Effector CD4-positive, alpha-beta T cell (primary cell): Measurements from ENCODE around the gene NLRX1.
"Not testable (repeated sequence)": the region's sequence is repeated elsewhere in the genome, so short reads cannot be mapped to it uniquely, and the experiment has no call there.

ENCODE experiments used
- DNase-seq: peaks from one replicate; pipeline ENCODE4 v3.0.0-alpha.2; 2020

NLRX1 gene

GRCh38 chr11:119209186-119209585 is 40.7 kb downstream of the NLRX1 start:
- no peak for DNase-seq

- no peak for DNase-seq
Measured at GRCh38 chr11:119210050-119210449, 41.5 kb downstream of the NLRX1 start.

- DNase-seq = no peak
Measured at GRCh38 chr11:119218141-119218878, 49.8 kb downstream of the NLRX1 start.

- DNase-seq = no peak
Measured at GRCh38 chr11:119222308-119222707, 53.8 kb downstream of the NLRX1 start.

GRCh38 chr11:119222891-119223290 is 54.4 kb downstream of the NLRX1 start:
- DNase-seq = no peak

- DNase-seq = no peak
Measured at GRCh38 chr11:119223856-119224255, 55.3 kb downstream of the NLRX1 start.

- DNase-seq = not testable (repeated sequence)
Measured at GRCh38 chr11:119228535-119229287, 60.2 kb downstream of the NLRX1 start.

GRCh38 chr11:119229288-119229672 is 60.8 kb downstream of the NLRX1 start:
- no peak for DNase-seq

GRCh38 chr11:119229741-119230140 is 61.2 kb downstream of the NLRX1 start:
- DNase-seq = no peak
